Inflammatory macrophage (primary cell): ENCODE measurements around the gene PLCZ1.
"Not testable (repeated sequence)": the region's sequence is repeated elsewhere in the genome, so short reads cannot be mapped to it uniquely, and the experiment has no call there.

ENCODE experiments used
- DNase-seq, 2 donors: peaks; one replicate each; pipeline ENCODE4 v3.0.0-alpha.2; 2020 to 2022

Gene PLCZ1

DNA sequence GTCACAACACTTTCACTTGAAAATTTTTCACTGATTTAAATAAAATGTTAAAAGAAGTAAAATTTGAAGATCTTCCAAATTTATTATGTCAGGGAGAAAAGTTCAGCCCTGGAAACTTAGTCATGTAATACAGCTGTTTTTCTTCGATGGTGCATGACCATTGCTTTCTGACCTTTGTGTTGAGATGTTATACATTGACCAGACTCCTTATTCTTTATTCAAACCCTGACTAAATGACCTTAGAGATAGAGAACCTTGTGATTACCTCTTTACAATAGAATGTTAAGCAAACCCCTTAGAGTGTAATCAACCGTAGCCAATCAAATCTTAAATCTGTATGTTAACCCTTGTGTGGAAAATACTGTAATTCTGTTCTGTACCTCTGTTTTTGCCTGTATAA, 34.5 kb downstream of the PLCZ1 start:
- no peak for DNase-seq

- DNase-seq: no peak
These were observed 37.5 kb downstream of the PLCZ1 start for GRCh38 chr12:18700271-18700670.

DNA sequence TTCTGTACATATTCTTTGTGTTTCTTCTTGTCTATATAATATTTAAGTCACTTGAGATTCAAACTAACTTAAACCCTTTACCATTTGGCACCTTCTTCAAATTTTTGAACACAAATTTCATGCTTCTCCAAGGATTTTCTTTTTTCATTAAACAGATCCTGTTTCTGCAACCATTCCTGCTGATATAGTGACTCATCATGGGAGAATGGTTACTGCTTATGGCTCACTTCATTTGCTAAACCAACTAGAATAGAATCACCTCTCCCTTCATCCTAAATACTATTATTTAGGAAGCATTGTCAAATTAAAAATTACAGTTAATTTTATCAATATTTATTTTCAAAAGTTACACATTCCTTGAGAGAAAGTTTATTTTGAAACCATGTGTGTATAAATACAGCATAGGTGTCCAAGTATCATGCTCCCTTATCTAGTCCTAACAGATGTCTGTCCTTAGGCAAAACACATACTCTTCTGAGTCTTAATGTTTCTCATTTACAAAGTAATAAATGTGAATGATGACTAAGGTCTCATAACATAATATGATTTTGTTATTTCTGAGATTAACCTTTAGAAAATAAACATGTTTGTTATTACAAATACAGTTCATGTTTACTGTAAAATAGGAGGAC, 40.7 kb downstream of the PLCZ1 start:
- DNase-seq: no peak

GRCh38 chr12:18693986-18694385, 43.8 kb downstream of the PLCZ1 start:
- DNase-seq: not testable (repeated sequence)

DNA sequence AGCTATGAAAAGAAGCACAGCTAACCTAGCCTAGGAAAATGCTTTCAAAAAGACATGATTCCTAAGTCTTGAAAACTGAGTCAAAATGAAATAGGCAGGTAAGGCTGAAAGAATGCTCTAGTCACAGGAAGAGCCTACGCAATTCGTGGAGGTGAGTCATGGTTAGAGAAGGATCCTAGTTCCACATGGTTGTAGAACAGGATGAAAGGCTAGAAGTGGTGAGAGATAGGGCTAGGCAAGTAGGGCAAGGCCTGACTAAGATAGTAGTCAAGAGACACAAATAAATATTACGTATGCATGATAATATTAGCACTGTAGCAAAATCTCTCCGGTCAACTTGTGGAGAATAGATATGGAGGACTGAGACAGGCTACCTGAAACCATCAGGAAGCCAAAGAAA, 47.2 kb downstream of the PLCZ1 start:
- no peak for DNase-seq

- no peak for DNase-seq
These were observed 48.0 kb downstream of the PLCZ1 start for GRCh38 chr12:18689771-18690170.

- peak in 1 of 2 donors; percentile 53 for DNase-seq
These were observed 53.4 kb downstream of the PLCZ1 start for GRCh38 chr12:18684430-18684829.

DNA sequence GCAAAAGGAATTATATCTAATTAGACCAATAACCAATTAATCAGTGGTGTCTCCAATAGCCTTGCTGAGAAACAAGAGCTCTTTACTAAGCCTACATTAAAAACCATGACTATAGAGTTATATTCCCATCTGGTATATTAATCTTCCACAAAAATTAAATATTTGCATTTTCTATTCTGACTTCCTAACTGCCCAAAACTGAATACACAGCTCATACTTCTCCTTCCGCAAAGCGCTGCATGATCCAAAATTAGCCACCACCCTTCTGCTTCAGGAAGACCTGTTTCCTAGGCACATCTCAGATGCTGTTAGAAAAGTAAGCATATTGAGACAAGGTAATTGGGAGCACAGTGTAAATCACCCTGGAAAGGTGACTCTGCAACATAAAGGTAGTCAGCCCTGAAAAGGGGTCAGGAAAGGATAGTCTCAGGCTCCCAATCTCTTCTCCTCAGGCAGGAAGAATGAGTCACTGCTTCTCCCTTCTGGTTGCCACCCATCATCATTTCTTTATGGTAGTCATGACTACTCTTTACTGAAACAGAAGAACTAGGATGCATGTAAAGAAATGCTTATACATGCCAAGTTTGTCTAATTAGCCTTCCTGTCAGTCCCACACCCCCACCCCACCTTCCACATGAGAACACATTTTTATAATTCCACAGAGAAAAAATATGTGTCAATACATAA, 54.3 kb downstream of the PLCZ1 start:
- DNase-seq: peak; percentile 24 to 48

- no peak for DNase-seq
These were observed 56.0 kb downstream of the PLCZ1 start for GRCh38 chr12:18681818-18682217.

DNA sequence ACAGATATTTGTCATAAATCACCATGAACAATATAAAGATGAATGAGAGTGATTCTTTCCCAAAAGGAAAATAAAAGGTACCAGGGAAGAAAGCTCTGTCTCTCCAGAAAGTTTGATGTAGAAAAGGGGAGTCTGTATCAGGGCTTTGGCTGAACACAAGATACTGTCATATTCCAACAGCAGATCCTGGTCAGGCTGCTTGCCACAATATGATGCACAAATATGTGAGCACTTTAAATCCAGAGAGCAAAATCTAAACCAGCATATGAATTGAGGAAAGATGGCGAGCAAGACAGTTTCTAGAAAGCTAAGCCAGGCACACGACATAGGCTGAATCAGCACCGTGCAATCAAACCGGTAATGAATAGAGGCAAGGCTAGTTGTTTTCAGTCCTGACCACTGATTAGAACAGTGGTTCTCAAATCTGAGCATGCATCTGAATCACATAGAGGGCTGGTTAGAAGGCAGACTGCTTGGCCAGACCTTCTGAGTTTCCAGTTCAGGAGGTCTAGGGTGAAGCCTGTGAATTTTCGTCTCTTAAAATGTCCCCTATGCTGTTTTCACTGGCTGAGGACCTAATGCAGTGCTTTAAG, 60.7 kb downstream of the PLCZ1 start:
- DNase-seq: no peak

GRCh38 chr12:18676141-18676540, 61.7 kb downstream of the PLCZ1 start:
- DNase-seq: no peak

- DNase-seq: no peak
These were observed 79.0 kb downstream of the PLCZ1 start for GRCh38 chr12:18658829-18659228.

- no peak for DNase-seq
These were observed 79.6 kb downstream of the PLCZ1 start for GRCh38 chr12:18658179-18658578.

DNA sequence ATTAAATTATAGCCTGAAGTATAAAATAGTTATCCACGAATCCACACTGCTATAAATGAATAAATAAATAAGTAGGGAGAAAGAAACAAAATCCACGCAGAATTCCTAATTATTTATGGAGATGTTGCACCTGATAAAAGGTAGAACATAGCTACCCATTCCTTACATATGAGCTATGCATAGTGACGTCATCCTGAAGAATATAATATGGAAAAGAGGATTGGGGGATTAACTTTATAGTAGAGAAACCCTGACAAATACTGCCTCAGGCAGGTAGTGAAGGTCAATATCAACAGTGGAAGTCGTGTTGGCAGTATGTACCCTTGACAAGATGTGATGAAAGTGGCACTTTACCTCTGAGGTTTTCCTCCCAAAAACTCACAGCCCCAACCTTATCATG, 82.5 kb downstream of the PLCZ1 start:
- DNase-seq: no peak

DNA sequence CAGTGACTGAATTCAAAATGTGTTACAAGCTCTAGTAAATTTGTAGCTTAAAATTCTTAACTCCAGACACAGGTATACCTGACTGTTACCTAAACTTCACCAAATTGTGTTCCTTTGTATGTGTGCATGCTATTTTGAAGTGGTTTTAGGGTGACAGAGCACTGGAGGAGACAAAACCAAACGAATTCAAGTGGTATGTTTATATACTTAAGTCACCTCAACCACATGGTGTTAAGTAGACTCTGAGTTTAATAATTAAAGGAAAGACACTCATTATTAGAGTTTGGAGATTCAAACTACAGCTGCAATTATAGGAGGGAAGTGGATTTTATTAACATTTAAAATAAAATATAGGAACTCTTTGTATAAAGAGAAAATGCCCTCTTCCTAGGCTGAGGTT, 84.3 kb downstream of the PLCZ1 start:
- no peak for DNase-seq

DNA sequence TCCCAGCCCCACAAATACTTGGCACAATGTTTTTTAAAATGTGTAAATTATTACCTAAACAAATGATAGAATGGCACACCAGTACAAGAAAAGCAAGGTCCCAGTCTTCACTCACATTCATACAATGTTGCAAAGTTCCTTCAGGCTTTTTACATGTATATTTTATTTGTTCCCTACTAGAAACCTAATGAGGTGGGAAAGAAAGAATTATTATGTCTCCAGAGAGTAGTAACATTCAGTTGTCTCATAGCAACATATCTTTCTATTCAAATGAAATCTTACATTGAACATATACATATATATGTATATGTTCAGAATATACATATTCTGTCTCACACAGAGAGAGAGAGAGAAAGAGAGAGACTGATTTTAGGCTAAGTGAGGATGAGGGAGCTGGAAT, 85.2 kb downstream of the PLCZ1 start:
- DNase-seq: no peak

GRCh38 chr12:18651525-18651924, 86.3 kb downstream of the PLCZ1 start:
- no peak for DNase-seq

- no peak for DNase-seq
These were observed 91.4 kb downstream of the PLCZ1 start for GRCh38 chr12:18646286-18646890.

DNA sequence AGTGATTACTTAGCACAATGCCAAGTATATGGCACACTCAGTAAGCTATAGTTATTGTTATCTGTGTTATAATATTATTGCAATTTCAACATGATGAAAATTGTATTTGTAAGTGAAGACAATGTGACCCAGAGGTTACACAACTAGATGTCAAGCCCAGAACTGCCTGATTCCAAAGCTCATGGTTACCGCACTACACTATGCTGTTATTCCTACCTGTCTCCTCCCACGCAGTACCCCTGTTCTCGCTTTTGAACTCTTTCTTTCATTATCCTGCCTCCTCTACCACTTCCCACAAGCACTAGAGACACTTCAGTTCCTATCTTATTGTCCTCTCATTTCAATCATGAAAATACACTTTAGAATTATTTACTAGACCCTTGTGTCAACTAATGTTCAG, 93.2 kb downstream of the PLCZ1 start:
- DNase-seq: no peak

DNA sequence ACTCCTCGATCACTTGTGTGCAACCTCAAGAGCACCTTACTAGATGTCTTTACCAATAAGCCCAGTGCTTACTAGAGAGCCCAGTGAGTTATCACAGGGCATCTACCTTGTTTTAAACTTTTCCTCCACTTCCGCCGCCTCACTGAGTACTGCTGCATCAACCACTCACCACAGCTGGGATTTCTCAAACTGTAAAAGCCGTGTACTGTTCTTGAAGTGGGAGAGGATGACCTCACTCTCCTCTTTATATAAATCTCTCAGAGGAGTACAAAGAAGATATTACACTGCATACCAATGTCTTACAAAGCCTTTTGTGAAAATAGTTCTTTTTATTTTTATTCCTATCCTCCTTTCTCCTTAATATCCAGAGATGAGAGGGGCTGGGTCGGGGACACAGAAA, 94.1 kb downstream of the PLCZ1 start:
- no peak for DNase-seq

GRCh38 chr12:18640321-18640955, 97.4 kb downstream of the PLCZ1 start:
- DNase-seq: no peak

DNA sequence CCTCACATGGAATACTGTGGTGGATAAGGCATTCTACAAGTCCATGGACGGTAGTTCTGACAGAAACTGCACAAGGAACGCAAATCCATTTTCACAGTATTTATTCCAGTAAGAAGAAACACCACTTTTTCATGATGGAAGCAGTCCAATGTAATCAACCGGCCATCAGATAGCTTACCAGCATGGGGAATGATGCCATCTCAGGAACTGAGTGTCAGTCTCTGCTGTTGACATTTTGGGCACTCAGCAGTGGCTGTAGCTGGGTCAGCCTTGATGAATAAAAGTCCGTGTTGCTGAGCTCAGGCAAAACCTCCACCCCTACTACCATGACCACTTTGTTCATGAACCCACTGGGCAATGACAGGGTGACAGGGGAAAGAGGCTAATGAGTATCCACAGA, 103.4 kb downstream of the PLCZ1 start:
- no peak for DNase-seq
